GM12878 (cell line): ENCODE measurements around the gene CLEC2B. TPM values are rescaled to one million over a fixed set of nuclear protein-coding genes. Genes with fewer than 3 reads are reported as not detected.

Experiments used
- ATAC-seq: fragments of 200-7000 bp; cut with Tn5 transposase; 3 replicates; pipeline ENCODE4 v1.9.1; 2020; ENCODE audit warnings: mild to moderate bottlenecking, moderate library complexity
- BruUV-seq: library from RNA; stranded (reverse); fragments of 400-500 nt; replicated peaks from 2 replicates; lab custom pipeline; 2021; lab: Mats Ljungman, UMichigan
- CTCF ChIA-PET: fragments of 300-600 bp; sonication (Branson Sonifier 250); formaldehyde crosslinking; extraction: SDS; loops from one replicate; lab custom pipeline; 2021; ENCODE audit warnings: inconsistent platforms; lab: Yijun Ruan, JAX
- POLR2A ChIA-PET: fragments of 350-600 bp; formaldehyde crosslinking; extraction: SDS; loops from one replicate; lab custom pipeline; 2021; ENCODE audit warnings: inconsistent platforms; lab: Charles Lee
- RAD21 ChIA-PET: fragments of 300-600 bp; sonication (Branson Sonifier 250); formaldehyde crosslinking; loops from one replicate; lab custom pipeline; 2023; ENCODE audit warnings: antibody characterized with exemption; ENCODE audit not compliant: unreplicated experiment; lab: Charles Lee
- SMC1A ChIA-PET: fragments of 300-600 bp; sonication (Branson Sonifier 250); formaldehyde crosslinking; loops from one replicate; lab custom pipeline; 2023; ENCODE audit not compliant: unreplicated experiment, uncharacterized antibody; lab: Charles Lee
- DNase-seq: peaks from one replicate; pipeline ENCODE4 v3.0.0-alpha.2; 2011; ENCODE audit warnings: low read depth, low spot score
- FAIRE-seq: peaks from 3 replicates; lab custom pipeline; 2011; peaks lifted over from hg19 to GRCh38; lab: Jason Lieb, UNC
- H2AFZ ChIP-seq: 2 replicates; pipeline ENCODE4 v1.6.0; 2011; ENCODE audit warnings: low read depth, low read length, control low read depth; ENCODE audit not compliant: control insufficient read depth
- H3K27ac ChIP-seq: 2 replicates; pipeline ENCODE4 v1.5.1; 2011; ENCODE audit warnings: control low read depth; ENCODE audit not compliant: control insufficient read depth, insufficient read depth
- H3K27me3 ChIP-seq, 2 experiments: replicated peaks in 1 of 2; 2 replicates each; pipeline versions ENCODE4 v1.6.0 to v1.6.1; 2011; ENCODE audit warnings: low read length in 1 of 2; ENCODE audit not compliant: control insufficient read depth in 2 of 2, insufficient read depth in 2 of 2
- H3K36me3 ChIP-seq, 2 experiments: 2 replicates each; pipeline ENCODE4 v1.5.1; 2011; ENCODE audit warnings: low read length in 1 of 2; ENCODE audit not compliant: control insufficient read depth in 2 of 2, insufficient read depth in 2 of 2
- H3K4me1 ChIP-seq: 2 replicates; pipeline ENCODE4 v1.6.1; 2011; ENCODE audit warnings: mild to moderate bottlenecking, low read length, moderate library complexity, mixed read lengths; ENCODE audit not compliant: control insufficient read depth, insufficient read depth
- H3K4me2 ChIP-seq: 2 replicates; pipeline ENCODE4 v1.6.0; 2011; ENCODE audit warnings: control low read depth; ENCODE audit not compliant: control insufficient read depth, insufficient read depth
- H3K4me3 ChIP-seq: fragments of 200-600 bp; sonication (generic); 2 replicates; pipeline ENCODE4 v1.5.1; 2016
- H3K79me2 ChIP-seq: 2 replicates; pipeline ENCODE4 v1.6.0; 2011; ENCODE audit warnings: low read length; ENCODE audit not compliant: control insufficient read depth, insufficient read depth
- H3K9ac ChIP-seq: 2 replicates; pipeline ENCODE4 v1.8.0; 2011; ENCODE audit warnings: low read length, control low read depth, mixed read lengths; ENCODE audit not compliant: control insufficient read depth, insufficient read depth
- H3K9me3 ChIP-seq: replicated peaks from 3 replicates; pipeline ENCODE4 v1.5.1; 2011; ENCODE audit warnings: mild to moderate bottlenecking, low read length; ENCODE audit not compliant: control insufficient read depth, insufficient read depth
- H4K20me1 ChIP-seq: 2 replicates; pipeline ENCODE4 v1.6.0; 2011; ENCODE audit not compliant: control insufficient read depth, insufficient read depth
- BHLHE40 ChIP-seq, 2 experiments: fragments of 450-650 bp in 1 of 2; IDR thresholded peaks; 2 replicates each; pipeline ENCODE4 v1.6.1; 2011 to 2017; ENCODE audit warnings: low read depth in 2 of 2, borderline replicate concordance in 1 of 2, improper control_type of control experiment in 1 of 2, low read length in 1 of 2, mild to moderate bottlenecking in 1 of 2
- BMI1 ChIP-seq: fragments of 450-650 bp; IDR thresholded peaks from 2 replicates; pipeline ENCODE4 v1.6.1; 2016; ENCODE audit warnings: mild to moderate bottlenecking, moderate library complexity, borderline replicate concordance
- CBX5 ChIP-seq: sonication (generic); IDR thresholded peaks from 2 replicates; pipeline ENCODE4 v1.6.1; 2016; ENCODE audit warnings: low read depth, moderate library complexity, mild to moderate bottlenecking, inconsistent platforms
- CEBPZ ChIP-seq: fragments of 150-350 bp; IDR thresholded peaks from 2 replicates; pipeline ENCODE4 v1.6.1; 2016; ENCODE audit warnings: low read depth, low read length
- EP300 ChIP-seq, 2 experiments: fragments of 150-350 bp in 1 of 2; IDR thresholded peaks; 2 replicates each; pipeline ENCODE4 v1.6.1; 2011 to 2012; ENCODE audit warnings: low read depth in 2 of 2, low read length in 2 of 2, borderline replicate concordance in 1 of 2, improper control_type of control experiment in 1 of 2, inconsistent platforms in 1 of 2; ENCODE audit not compliant: control insufficient read depth in 1 of 2
- GABPA ChIP-seq: IDR thresholded peaks from 2 replicates; pipeline ENCODE4 v1.6.1; 2014; ENCODE audit warnings: antibody characterized with exemption, low read depth, mild to moderate bottlenecking, inconsistent platforms
- NR2C2 ChIP-seq: IDR thresholded peaks from 2 replicates; pipeline ENCODE4 v1.6.1; 2011; ENCODE audit warnings: borderline replicate concordance, low read depth; ENCODE audit not compliant: control insufficient read depth, insufficient read length
- NR2F1 ChIP-seq: fragments of 450-650 bp; conservative IDR thresholded peaks from 2 replicates; pipeline ENCODE4 v1.6.1; 2017; ENCODE audit warnings: mild to moderate bottlenecking
- SMAD1 ChIP-seq: fragments of 450-650 bp; IDR thresholded peaks from 2 replicates; pipeline ENCODE4 v1.6.1; 2018; ENCODE audit warnings: mild to moderate bottlenecking, low read depth; ENCODE audit not compliant: partially characterized antibody
- ZNF217 ChIP-seq: fragments of 450-650 bp; IDR thresholded peaks from 2 replicates; pipeline ENCODE4 v1.6.1; 2017; ENCODE audit warnings: antibody characterized with exemption, mild to moderate bottlenecking
- WGBS: methylation state at CpG from one replicate; pipeline ENCODE4 v1.1.6; 2016; ENCODE audit warnings: low lambda C conversion rate; ENCODE audit not compliant: insufficient replicate concordance, insufficient coverage; ENCODE audit errors: missing lambda C conversion rate; 5-methylcytosine and 5-hydroxymethylcytosine counted together
- in situ Hi-C: fragments of 300-500 bp; cut with MboI; formaldehyde crosslinking; loops from 9 replicates; pipeline ENCODE4 v1.14.3; 2018; ENCODE audit warnings: mixed read lengths
- intact Hi-C: fragments of 100-400 bp; cut with micrococcal nuclease; formaldehyde crosslinking; loops from one replicate; pipeline ENCODE4 v1.14.2; 2022; ENCODE audit not compliant: unreplicated experiment
- polyA plus RNA-seq, 11 experiments: library from polyadenylated mRNA; depleted of rRNA in 4 of 11; unstranded in 6 of 11; stranded (reverse) in 5 of 11; fragments of >200 nt; fragmentation: Nextera tagmentation in 4 of 11; fragmentation: Illumina TruSeq in 1 of 11; extraction: Ambion mirVana in 4 of 11; extraction: Trizol in 1 of 11; gene quantifications; 1 replicate in 1 of 11; 2 replicates in 10 of 11; pipeline versions ENCODE4 v1.2.1 to v1.2.3, GENCODE V29; 2011 to 2016; ENCODE audit warnings: inconsistent platforms in 2 of 11, missing spikeins in 2 of 11, low read depth in 1 of 11
- total RNA-seq, 4 experiments: library from RNA; depleted of rRNA in 3 of 4; stranded (reverse); fragments of >200 nt in 3 of 4; fragmentation: Illumina TruSeq in 1 of 4; extraction: Trizol in 1 of 4; gene quantifications; 2 replicates each; pipeline versions ENCODE4 v1.2.1 to v1.2.3, GENCODE V29; 2013 to 2021
- TF ChIP-seq, protein P1 (sequence below): fragments of 450-650 bp; formaldehyde crosslinking; IDR thresholded peaks from 2 replicates; pipeline ENCODE4 v1.4.0; 2022; ENCODE audit warnings: mild to moderate bottlenecking, moderate library complexity
- TF ChIP-seq, protein P2 (sequence below): IDR thresholded peaks from 2 replicates; pipeline ENCODE4 v1.6.1; 2012; ENCODE audit warnings: low read depth, low read length, improper control_type of control experiment

The CLEC2B gene
- total and polyA plus RNA-seq, 10 of the 15 experiments (the other 5 are each of a cell fraction or from before 2014, with no cell fraction given): 7.1 to 21.6 (median 12.0) TPM

- TF ChIP-seq, protein P1, sequence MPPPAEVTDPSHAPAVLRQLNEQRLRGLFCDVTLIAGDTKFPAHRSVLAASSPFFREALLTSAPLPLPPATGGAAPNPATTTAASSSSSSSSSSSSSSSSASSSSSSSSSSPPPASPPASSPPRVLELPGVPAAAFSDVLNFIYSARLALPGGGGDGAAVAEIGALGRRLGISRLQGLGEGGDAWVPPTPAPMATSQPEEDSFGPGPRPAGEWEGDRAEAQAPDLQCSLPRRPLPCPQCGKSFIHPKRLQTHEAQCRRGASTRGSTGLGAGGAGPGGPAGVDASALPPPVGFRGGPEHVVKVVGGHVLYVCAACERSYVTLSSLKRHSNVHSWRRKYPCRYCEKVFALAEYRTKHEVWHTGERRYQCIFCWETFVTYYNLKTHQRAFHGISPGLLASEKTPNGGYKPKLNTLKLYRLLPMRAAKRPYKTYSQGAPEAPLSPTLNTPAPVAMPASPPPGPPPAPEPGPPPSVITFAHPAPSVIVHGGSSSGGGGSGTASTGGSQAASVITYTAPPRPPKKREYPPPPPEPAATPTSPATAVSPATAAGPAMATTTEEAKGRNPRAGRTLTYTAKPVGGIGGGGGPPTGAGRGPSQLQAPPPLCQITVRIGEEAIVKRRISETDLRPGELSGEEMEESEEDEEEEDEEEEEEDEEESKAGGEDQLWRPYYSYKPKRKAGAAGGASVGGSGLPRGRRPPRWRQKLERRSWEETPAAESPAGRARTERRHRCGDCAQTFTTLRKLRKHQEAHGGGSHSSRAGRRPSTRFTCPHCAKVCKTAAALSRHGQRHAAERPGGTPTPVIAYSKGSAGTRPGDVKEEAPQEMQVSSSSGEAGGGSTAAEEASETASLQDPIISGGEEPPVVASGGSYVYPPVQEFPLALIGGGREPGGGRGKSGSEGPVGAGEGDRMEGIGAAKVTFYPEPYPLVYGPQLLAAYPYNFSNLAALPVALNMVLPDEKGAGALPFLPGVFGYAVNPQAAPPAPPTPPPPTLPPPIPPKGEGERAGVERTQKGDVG: no peak
- TF ChIP-seq SMAD1: no peak
Observed at GRCh38 chr12:9881988-9882387, 12.8 kb upstream of the CLEC2B start (continued).

DNA sequence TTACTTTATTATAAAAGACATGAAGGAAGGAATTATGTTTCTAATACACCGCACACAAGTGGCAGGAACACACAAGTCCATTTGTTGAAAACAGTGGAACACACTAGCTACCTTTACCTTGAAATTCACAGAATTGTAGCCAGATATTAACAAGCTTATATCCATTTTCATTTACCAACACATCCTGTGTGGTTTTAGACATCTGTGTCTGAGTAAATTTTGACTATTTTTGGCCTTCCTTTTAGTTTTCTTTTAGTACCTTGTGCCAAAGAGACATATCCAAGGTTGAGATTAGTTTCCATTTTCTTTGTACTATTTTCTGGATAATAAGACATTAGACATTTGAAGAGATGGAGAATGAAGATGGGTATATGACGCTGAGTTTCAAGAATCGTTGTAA lies 12.1 kb upstream of the CLEC2B start, which contains the start of gene KLRF2:
Gene KLRF2 (plus strand): TSS at position 244 of the 400 bp plus-strand sequence. CDS start 107 bp downstream, at position 351.
- ATAC-seq (no peak), FAIRE-seq (no peak), DNase-seq (no peak)
- Histone ChIP-seq H3K4me3 (no peak within 1 kb of the TSS), H3K79me2 (no peaks in the 10 kb centered on the region), H3K9me3 (no peaks in the 10 kb centered on the region), H3K27me3 (no peaks in the 10 kb centered on the region), H3K9ac (no peak within 1 kb of the TSS), H4K20me1 (no peaks in the 10 kb centered on the region), H3K27ac (no peak within 1 kb of the TSS), H3K4me1 (no peaks in the 10 kb centered on the region), H3K36me3 (no peaks in the 10 kb centered on the region), H3K4me2 (no peak within 1 kb of the TSS), H2AFZ (no peak within 1 kb of the TSS)
- ChIA-PET RAD21 (no interaction called here), CTCF (interaction anchor here (1.2 kb wide), 1 partner anchor 130 kb away, joined by 3 read pairs; no protein-coding TSS in a partner anchor), SMC1A (no interaction called here), POLR2A (no interaction called here)
- BruUV-seq: no TSS peak
- TF ChIP-seq BHLHE40 (IDR thresholded peaks at IDR 0.05; ENCODE audit: borderline replicate concordance in 1 of 2, low read depth in 2 of 2, low read length in 1 of 2): no peak
- TF ChIP-seq, protein P2, sequence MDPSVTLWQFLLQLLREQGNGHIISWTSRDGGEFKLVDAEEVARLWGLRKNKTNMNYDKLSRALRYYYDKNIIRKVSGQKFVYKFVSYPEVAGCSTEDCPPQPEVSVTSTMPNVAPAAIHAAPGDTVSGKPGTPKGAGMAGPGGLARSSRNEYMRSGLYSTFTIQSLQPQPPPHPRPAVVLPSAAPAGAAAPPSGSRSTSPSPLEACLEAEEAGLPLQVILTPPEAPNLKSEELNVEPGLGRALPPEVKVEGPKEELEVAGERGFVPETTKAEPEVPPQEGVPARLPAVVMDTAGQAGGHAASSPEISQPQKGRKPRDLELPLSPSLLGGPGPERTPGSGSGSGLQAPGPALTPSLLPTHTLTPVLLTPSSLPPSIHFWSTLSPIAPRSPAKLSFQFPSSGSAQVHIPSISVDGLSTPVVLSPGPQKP: no peak
- TF ChIP-seq CEBPZ: no peak
- TF ChIP-seq NR2F1: no peak
- no peak for TF ChIP-seq GABPA
- no peak for TF ChIP-seq ZNF217
- TF ChIP-seq EP300 (IDR thresholded peaks at IDR 0.05; ENCODE audit: borderline replicate concordance in 1 of 2, control insufficient read depth in 1 of 2, low read depth in 2 of 2, low read length in 2 of 2): no peak
- no peak for TF ChIP-seq NR2C2
- TF ChIP-seq BMI1: no peak
- no peak for TF ChIP-seq CBX5
- WGBS: 85% methylated on average over 3 of the region's 3 CpGs
- intact Hi-C loops (no loop called here), in situ Hi-C loops (no loop called here)
